ENCODE results near the gene CYB5D1.
A peak's percentile ranks its signal among the peaks of the same experiment; 100 is the strongest.

CYB5D1 gene

DNA sequence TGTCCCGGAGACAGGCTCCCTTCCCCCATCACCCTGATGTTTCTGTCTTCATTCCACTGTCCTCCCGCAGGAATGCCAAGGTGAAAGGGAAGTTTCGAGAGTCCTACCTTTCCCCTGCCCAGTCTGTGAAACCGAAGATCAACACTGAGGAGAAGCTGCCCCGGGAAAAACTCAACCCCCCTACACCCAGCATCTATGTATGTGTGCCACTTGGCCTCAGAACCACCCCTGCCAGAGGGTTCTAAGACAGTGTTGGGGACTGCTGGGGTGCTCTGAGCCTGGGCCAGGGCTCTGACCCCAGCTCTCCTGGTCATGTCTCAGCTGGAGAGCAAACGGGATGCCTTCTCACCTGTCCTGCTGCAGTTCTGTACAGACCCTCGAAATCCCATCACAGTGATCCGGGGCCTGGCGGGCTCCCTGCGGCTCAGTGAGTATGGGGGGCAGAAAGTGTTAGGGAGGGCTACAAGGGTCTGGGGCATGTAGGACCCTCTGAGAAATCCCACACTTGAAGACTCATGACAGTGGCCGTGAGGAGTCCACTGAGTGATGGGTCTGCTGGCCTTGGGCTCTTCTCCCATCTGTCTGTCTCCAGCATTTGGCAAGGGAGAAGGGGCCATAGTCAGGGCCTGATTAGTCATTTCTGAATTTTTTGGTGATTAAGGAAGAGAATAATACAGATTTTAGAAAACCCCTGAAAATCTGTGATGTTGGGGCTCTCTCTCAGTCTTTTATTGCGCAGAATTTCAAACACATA is 7.9 kb upstream of the CYB5D1 start:
- TF ChIP-seq, protein P1, sequence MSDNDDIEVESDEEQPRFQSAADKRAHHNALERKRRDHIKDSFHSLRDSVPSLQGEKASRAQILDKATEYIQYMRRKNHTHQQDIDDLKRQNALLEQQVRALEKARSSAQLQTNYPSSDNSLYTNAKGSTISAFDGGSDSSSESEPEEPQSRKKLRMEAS (IDR thresholded peaks at IDR 0.05; ENCODE audit: low read depth, low read length): no peak
- TF ChIP-seq CTCF (IDR thresholded peaks at IDR 0.05; ENCODE audit: low read depth, low read length): no peak
- TF ChIP-seq MYC (IDR thresholded peaks at IDR 0.05; ENCODE audit: low read depth, low read length): no peak
- no peak for TF ChIP-seq POLR2A (IDR thresholded peaks at IDR 0.05; ENCODE audit: extremely low read depth, insufficient read length)
- no peak for DNase-seq (ENCODE audit: low read depth)
- no peak overlapping the region for H3K4me3 ChIP-seq (ENCODE audit: low read depth, low read length)

DNA sequence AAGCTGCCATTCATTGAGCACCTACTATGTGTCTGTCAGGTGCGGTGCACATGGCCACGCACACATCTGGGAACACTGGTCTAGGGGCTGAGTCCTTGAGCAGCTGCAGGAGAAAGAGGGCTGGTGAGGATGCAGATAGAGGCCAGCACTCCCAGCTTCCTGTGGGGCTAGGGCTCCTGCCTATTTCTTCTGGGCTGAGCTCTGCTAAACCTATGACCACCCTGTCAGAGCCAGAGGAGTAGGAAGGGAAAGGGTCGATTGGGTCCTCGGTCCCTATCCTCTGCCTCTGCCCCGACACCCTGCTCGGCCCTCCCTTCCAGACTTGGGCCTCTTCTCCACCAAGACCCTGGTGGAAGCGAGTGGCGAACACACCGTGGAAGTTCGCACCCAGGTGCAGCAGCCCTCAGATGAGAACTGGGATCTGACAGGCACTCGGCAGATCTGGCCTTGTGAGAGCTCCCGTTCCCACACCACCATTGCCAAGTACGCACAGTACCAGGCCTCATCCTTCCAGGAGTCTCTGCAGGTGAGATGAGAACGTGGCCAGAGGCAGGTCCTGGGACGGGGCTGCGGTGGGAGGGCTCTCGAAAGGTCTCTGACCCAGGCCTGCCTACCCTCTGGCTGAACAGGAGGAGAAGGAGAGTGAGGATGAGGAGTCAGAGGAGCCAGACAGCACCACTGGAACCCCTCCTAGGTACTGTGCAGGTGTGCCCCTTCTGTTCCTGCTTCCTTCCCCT is 6.9 kb upstream of the CYB5D1 start:
- TF ChIP-seq, protein P1 (IDR thresholded peaks at IDR 0.05; ENCODE audit: low read depth, low read length): no peak
- TF ChIP-seq POLR2A (IDR thresholded peaks at IDR 0.05; ENCODE audit: extremely low read depth, insufficient read length): no peak
- no peak for TF ChIP-seq CTCF (IDR thresholded peaks at IDR 0.05; ENCODE audit: low read depth, low read length)
- H3K4me3 ChIP-seq (ENCODE audit: low read depth, low read length): no peak overlapping the region
- DNase-seq (ENCODE audit: low read depth): no peak

- H3K4me3 ChIP-seq (ENCODE audit: low read depth, low read length): no peak overlapping the region
- peak; percentile 75 for DNase-seq (ENCODE audit: low read depth)
- TF ChIP-seq CTCF (IDR thresholded peaks at IDR 0.05; ENCODE audit: low read depth, low read length) (peak; percentile 53), POLR2A (IDR thresholded peaks at IDR 0.05; ENCODE audit: extremely low read depth, insufficient read length) (no peak), MYC (IDR thresholded peaks at IDR 0.05; ENCODE audit: low read depth, low read length) (no peak)
- TF ChIP-seq, protein P1 (IDR thresholded peaks at IDR 0.05; ENCODE audit: low read depth, low read length): no peak
These were observed 6.2 kb upstream of the CYB5D1 start for GRCh38 chr17:7851438-7852261.

DNA sequence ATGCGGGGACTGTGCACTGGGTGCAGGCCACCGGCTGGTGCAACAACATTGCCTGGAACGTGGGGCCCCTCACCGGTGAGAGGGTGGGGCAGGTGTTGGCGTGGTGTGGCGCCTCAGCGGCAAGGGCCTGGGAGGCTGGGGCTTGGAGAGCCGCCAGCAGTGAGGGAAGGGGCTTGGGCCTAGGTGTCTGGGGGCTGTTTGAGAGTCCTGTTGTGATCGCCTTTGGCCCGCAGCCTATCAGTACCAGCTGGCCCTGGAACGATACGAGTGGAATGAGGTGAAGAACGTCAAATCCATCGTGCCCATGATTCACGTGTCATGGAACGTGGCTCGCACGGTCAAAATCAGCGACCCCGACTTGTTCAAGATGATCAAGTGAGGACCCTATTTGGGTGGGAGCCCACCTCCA is 5.5 kb upstream of the CYB5D1 start:
- TF ChIP-seq CTCF (IDR thresholded peaks at IDR 0.05; ENCODE audit: low read depth, low read length) (no peak), POLR2A (IDR thresholded peaks at IDR 0.05; ENCODE audit: extremely low read depth, insufficient read length) (no peak), MYC (IDR thresholded peaks at IDR 0.05; ENCODE audit: low read depth, low read length) (no peak)
- TF ChIP-seq, protein P1 (IDR thresholded peaks at IDR 0.05; ENCODE audit: low read depth, low read length): no peak
- no peak overlapping the region for H3K4me3 ChIP-seq (ENCODE audit: low read depth, low read length)
- no peak for DNase-seq (ENCODE audit: low read depth)

DNA sequence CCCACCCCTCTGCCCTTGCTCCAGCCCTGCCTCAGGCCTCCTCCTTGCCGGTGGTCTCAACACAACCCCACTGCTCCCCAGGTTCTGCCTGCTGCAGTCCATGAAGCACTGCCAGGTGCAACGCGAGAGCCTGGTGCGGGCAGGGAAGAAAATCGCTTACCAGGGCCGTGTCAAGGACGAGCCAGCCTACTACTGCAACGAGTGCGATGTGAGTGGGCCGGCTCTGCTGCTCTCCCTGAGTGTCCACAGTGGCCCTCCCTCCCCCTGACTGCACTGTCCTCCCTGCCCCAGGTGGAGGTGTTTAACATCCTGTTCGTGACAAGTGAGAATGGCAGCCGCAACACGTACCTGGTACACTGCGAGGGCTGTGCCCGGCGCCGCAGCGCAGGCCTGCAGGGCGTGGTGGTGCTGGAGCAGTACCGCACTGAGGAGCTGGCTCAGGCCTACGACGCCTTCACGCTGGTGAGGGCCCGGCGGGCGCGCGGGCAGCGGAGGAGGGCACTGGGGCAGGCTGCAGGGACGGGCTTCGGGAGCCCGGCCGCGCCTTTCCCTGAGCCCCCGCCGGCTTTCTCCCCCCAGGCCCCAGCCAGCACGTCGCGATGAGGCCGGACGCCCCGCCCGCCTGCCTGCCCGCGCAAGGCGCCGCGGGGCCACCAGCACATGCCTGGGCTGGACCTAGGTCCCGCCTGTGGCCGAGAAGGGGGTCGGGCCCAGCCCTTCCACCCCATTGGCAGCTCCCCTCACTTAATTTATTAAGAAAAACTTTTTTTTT is 4.7 kb upstream of the CYB5D1 start:
- DNase-seq (ENCODE audit: low read depth): no peak
- TF ChIP-seq CTCF (IDR thresholded peaks at IDR 0.05; ENCODE audit: low read depth, low read length): no peak
- TF ChIP-seq, protein P1 (IDR thresholded peaks at IDR 0.05; ENCODE audit: low read depth, low read length): no peak
- no peak for TF ChIP-seq MYC (IDR thresholded peaks at IDR 0.05; ENCODE audit: low read depth, low read length)
- H3K4me3 ChIP-seq (ENCODE audit: low read depth, low read length): no peak overlapping the region

Measured in NB4 (cell line).